NCI-H128 (cell line): Measurements from ENCODE around the gene SLC9C2.
A peak's percentile ranks its signal among the peaks of the same experiment; 100 is the strongest.
"Not testable (repeated sequence)": the region's sequence is repeated elsewhere in the genome, so short reads cannot be mapped to it uniquely, and the experiment has no call there.

Source experiments
- DNase-seq: peaks from one replicate; lab custom pipeline; 2025; ENCODE audit not compliant: unreplicated experiment; lab: John Stamatoyannopoulos, UW

The SLC9C2 gene

GRCh38 chr1:173488001-173488400, 114.9 kb downstream of the SLC9C2 start:
- DNase-seq, result no peak

GRCh38 chr1:173485401-173485800, 117.5 kb downstream of the SLC9C2 start:
- no peak for DNase-seq

GRCh38 chr1:173484276-173484675, 118.6 kb downstream of the SLC9C2 start:
- no peak for DNase-seq

GRCh38 chr1:173482683-173483082, 120.2 kb downstream of the SLC9C2 start:
- no peak for DNase-seq

- DNase-seq, result no peak
Measured at GRCh38 chr1:173481195-173481772, 121.6 kb downstream of the SLC9C2 start.

GRCh38 chr1:173479649-173480048, 123.2 kb downstream of the SLC9C2 start:
- no peak for DNase-seq

GRCh38 chr1:173478094-173478674, 124.7 kb downstream of the SLC9C2 start:
- no peak for DNase-seq

- peak; percentile 70 for DNase-seq
Measured at GRCh38 chr1:173477286-173478093, 125.4 kb downstream of the SLC9C2 start, which contains the start of gene PRDX6. PRDX6 (plus strand) TSS chr1:173477335; CDS start chr1:173477398, 63 bp downstream.

GRCh38 chr1:173476665-173477285, 126.1 kb downstream of the SLC9C2 start:
- DNase-seq, result peak; percentile 70

- DNase-seq, result no peak
Measured at GRCh38 chr1:173476197-173476664, 126.6 kb downstream of the SLC9C2 start.

- DNase-seq, result no peak
Measured at GRCh38 chr1:173475564-173476196, 127.2 kb downstream of the SLC9C2 start.

GRCh38 chr1:173474780-173475421, 128.0 kb downstream of the SLC9C2 start:
- DNase-seq, result not testable (repeated sequence)

GRCh38 chr1:173474097-173474779, 128.6 kb downstream of the SLC9C2 start:
- no peak for DNase-seq

GRCh38 chr1:173473599-173474011, 129.3 kb downstream of the SLC9C2 start:
- no peak for DNase-seq

GRCh38 chr1:173470608-173471007, 132.3 kb downstream of the SLC9C2 start:
- DNase-seq, result no peak

- DNase-seq, result no peak
Measured at GRCh38 chr1:173469656-173470055, 133.2 kb downstream of the SLC9C2 start.

- no peak for DNase-seq
Measured at GRCh38 chr1:173467426-173467825, 135.4 kb downstream of the SLC9C2 start.

- DNase-seq, result not testable (repeated sequence)
Measured at GRCh38 chr1:173464185-173464584, 138.7 kb downstream of the SLC9C2 start.

- not testable (repeated sequence) for DNase-seq
Measured at GRCh38 chr1:173462666-173463065, 140.2 kb downstream of the SLC9C2 start.

GRCh38 chr1:173459885-173460284, 143.0 kb downstream of the SLC9C2 start:
- no peak for DNase-seq
